Measurements from ENCODE around the gene EVX2. TPM values are rescaled to one million over a fixed set of nuclear protein-coding genes. Genes with fewer than 3 reads are reported as not detected.

Gene EVX2
- total RNA-seq, 1 donor from 2014 or later: not detected

DNA sequence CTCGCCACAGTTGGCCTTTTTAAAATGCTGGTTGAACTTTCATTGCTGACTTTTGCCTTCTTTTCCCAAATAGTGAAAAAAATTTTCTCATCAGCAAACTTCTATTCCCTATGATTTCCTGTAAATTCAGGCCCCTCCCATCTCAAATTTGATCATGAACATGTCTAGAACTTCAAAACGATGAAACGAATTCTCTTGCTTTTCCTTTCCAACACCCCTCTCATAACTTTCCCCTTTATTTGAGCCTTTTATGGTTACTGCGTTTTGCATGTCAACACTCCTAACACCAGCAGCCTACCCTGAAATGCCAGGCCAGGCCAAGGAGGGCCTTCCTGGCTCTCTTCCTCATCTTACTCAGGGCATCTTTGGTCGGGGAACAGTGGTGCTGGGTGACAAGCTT, 7.1 kb upstream of the EVX2 start:
- DNase-seq (ENCODE audit: extremely low spot score, unreplicated experiment): no peak
- Mint-ChIP-seq H3K27me3 (ENCODE audit: unreplicated experiment) (peaks cover 91% of the 10 kb centered on the region), H3K36me3 (ENCODE audit: unreplicated experiment) (no peaks in the 10 kb centered on the region), H3K27ac (ENCODE audit: unreplicated experiment) (no peak overlapping the region), H3K4me3 (ENCODE audit: unreplicated experiment) (no peak overlapping the region), H3K4me1 (ENCODE audit: unreplicated experiment) (peaks cover 26% of the 10 kb centered on the region), H3K9me3 (ENCODE audit: unreplicated experiment) (no peaks in the 10 kb centered on the region)
- TF ChIP-seq, protein P1, sequence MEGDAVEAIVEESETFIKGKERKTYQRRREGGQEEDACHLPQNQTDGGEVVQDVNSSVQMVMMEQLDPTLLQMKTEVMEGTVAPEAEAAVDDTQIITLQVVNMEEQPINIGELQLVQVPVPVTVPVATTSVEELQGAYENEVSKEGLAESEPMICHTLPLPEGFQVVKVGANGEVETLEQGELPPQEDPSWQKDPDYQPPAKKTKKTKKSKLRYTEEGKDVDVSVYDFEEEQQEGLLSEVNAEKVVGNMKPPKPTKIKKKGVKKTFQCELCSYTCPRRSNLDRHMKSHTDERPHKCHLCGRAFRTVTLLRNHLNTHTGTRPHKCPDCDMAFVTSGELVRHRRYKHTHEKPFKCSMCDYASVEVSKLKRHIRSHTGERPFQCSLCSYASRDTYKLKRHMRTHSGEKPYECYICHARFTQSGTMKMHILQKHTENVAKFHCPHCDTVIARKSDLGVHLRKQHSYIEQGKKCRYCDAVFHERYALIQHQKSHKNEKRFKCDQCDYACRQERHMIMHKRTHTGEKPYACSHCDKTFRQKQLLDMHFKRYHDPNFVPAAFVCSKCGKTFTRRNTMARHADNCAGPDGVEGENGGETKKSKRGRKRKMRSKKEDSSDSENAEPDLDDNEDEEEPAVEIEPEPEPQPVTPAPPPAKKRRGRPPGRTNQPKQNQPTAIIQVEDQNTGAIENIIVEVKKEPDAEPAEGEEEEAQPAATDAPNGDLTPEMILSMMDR (IDR thresholded peaks at IDR 0.05): no peak

DNA sequence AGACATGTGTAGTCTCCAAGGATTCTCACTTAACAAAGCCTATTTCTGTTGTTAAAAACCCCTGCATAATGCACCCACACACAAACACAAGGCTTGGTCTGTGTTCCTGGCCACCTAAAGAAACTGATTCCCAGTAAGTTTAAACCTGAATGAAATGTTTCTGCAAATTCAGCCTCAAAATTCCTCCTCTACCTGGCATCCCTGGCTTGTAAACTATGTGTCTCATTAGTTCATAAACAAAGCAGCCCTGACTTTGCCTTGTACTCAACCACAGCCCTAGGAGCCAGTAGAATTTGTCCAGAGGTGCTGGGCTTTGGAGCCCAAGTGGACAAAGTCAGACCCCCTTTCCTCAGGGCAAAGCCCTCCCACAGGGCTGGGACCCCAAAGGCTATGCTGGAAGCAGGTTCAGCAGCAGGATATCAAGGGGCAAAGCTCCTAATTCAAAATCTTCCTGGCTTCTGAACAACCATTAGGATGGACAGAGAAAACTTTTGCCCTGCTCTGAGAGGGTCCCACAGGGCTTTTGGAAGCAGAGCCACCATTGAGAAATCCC, 6.2 kb upstream of the EVX2 start:
- H3K27me3 Mint-ChIP-seq (ENCODE audit: unreplicated experiment): peaks cover 90% of the 10 kb centered on the region
- H3K4me1 Mint-ChIP-seq (ENCODE audit: unreplicated experiment): peaks cover 26% of the 10 kb centered on the region
- H3K4me3 Mint-ChIP-seq (ENCODE audit: unreplicated experiment): no peak overlapping the region
- DNase-seq (ENCODE audit: extremely low spot score, unreplicated experiment): no peak
- no peaks in the 10 kb centered on the region for H3K36me3 Mint-ChIP-seq (ENCODE audit: unreplicated experiment)
- H3K27ac Mint-ChIP-seq (ENCODE audit: unreplicated experiment): no peak overlapping the region
- TF ChIP-seq, protein P1 (IDR thresholded peaks at IDR 0.05): no peak
- H3K9me3 Mint-ChIP-seq (ENCODE audit: unreplicated experiment): no peaks in the 10 kb centered on the region

DNA sequence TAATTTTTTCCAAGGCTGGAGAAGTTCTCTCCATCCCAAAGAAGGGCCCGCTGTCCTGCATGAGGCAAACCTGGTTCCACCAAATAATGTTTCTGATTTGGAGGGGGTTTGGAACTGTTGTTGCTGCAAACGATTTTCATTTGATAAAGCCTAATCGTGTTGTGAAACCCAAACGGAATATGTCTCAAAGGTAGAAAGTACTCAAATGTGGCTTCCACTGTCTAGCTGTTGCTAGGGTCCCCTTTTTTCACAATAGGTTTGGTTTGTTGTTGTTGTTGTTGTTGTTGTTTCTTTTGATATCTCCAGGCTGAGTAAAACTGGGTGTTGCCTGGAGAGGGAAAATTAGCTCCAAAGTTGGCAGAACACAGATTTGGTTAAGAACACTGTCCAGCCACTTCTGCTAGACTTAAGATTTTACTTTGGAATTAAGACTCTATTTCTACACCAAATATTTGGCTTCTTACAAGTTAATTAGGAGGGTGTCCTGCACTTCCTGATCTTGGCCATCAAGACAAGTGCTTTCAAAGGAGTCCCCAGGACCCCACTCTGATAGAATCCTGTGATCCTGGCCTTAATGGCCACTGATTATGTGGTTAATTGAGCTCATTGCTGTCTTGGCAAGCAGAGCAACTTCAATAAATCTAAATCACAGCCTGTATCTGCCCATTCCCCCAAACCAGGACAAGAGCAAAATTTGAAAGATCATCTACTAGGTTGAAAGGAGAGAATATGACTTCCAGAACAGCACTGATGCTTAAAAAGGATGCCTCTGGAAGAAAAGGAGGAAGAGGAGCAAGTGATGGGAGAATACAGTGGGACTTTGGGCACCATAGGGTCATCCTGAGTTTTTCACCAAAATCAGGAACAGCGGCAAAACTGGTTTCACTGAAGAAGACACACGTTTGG, 5.4 kb upstream of the EVX2 start:
- Mint-ChIP-seq H3K4me3 (ENCODE audit: unreplicated experiment) (no peak overlapping the region), H3K27ac (ENCODE audit: unreplicated experiment) (no peak overlapping the region), H3K36me3 (ENCODE audit: unreplicated experiment) (no peaks in the 10 kb centered on the region), H3K9me3 (ENCODE audit: unreplicated experiment) (no peaks in the 10 kb centered on the region), H3K27me3 (ENCODE audit: unreplicated experiment) (peaks cover 90% of the 10 kb centered on the region), H3K4me1 (ENCODE audit: unreplicated experiment) (peaks cover 31% of the 10 kb centered on the region)
- TF ChIP-seq, protein P1 (IDR thresholded peaks at IDR 0.05): no peak
- no peak for DNase-seq (ENCODE audit: extremely low spot score, unreplicated experiment)

DNA sequence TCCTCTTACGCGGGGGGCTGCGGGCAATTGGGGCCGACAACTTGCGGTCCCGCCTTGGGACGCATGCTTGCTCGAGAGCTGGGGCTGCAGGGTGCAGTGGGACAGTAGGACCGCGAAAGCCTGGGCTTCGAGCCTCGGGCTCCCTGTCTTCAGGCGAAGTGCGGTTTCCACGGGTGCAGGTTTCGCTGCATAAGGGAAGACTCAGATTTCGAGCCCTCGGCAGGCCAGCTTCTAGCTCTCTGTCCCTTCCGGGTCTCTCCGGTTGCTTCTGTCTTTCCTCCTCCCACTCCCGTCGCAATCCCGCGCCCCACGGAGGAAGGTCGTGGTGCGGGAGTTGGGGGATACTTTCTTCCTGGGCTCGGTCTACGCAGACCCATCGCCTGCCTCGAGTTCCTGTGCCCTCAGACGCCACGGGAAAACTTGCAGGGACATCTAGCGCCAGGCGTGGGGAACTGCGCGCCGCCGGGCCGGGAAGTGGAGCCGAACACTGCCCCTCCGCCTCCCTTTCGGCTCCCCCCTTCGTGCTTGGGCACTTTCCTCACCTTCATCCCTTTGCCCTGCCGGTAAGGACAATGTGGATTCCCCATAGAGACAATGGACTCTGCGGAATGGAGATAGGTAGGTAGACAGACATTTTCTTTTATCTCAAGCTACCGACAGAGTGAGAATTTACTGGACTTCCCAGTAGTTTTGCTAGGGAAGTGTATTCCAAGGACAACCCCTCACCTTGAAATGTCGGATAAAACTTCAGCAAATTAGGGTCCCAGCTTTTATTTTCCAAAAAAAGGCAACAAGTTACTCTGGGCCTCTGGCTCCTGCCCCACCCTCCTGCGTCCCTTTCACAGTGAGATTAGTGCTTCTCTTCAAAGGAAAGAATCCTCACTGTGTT, 4.5 kb upstream of the EVX2 start:
- H3K4me1 Mint-ChIP-seq (ENCODE audit: unreplicated experiment): peaks cover 29% of the 10 kb centered on the region
- H3K36me3 Mint-ChIP-seq (ENCODE audit: unreplicated experiment): no peaks in the 10 kb centered on the region
- DNase-seq (ENCODE audit: extremely low spot score, unreplicated experiment): no peak
- H3K9me3 Mint-ChIP-seq (ENCODE audit: unreplicated experiment): no peaks in the 10 kb centered on the region
- no peak overlapping the region for H3K27ac Mint-ChIP-seq (ENCODE audit: unreplicated experiment)
- TF ChIP-seq, protein P1 (IDR thresholded peaks at IDR 0.05): peak; percentile 73
- H3K27me3 Mint-ChIP-seq (ENCODE audit: unreplicated experiment): peaks cover 90% of the 10 kb centered on the region
- peak overlapping the region; percentile 79 for H3K4me3 Mint-ChIP-seq (ENCODE audit: unreplicated experiment)

All from osteocyte (in vitro differentiated cells).